Neural cell (in vitro differentiated cells): ENCODE results near the gene DNAH1. TPM values are rescaled to one million over a fixed set of nuclear protein-coding genes. Genes with fewer than 3 reads are reported as not detected.

Experiments
- H2AFZ ChIP-seq: fragments of 200-600, 300-800 bp; sonication (generic), shearing (Covaris generic); 2 replicates; pipeline ENCODE4 v1.6.0; 2014; ENCODE audit warnings: low read depth, mild to moderate bottlenecking, antibody characterized with exemption, low read length, moderate library complexity
- H3F3A ChIP-seq: fragments of 200-600 bp; shearing (Covaris generic); 2 replicates; pipeline ENCODE4 v1.6.1; 2016; ENCODE audit warnings: mild to moderate bottlenecking, moderate library complexity, mixed read lengths, antibody characterized with exemption, low read length; ENCODE audit not compliant: insufficient read depth, poor library complexity, severe bottlenecking
- H3K27ac ChIP-seq: fragments of 200-600, 300-800 bp; sonication (generic), shearing (Covaris generic); 2 replicates; pipeline ENCODE4 v1.5.1; 2014; ENCODE audit warnings: mild to moderate bottlenecking, low read length, moderate library complexity
- H3K27me3 ChIP-seq: fragments of 300-800, 200-600 bp; sonication (generic), shearing (Covaris generic); 2 replicates; pipeline ENCODE4 v1.6.0; 2014; ENCODE audit warnings: mild to moderate bottlenecking, low read depth, low read length, moderate library complexity; ENCODE audit not compliant: insufficient read depth
- H3K36me3 ChIP-seq: fragments of 300-800, 200-600 bp; sonication (generic), shearing (Covaris generic); 2 replicates; pipeline ENCODE4 v1.5.1; 2014; ENCODE audit warnings: mild to moderate bottlenecking, antibody characterized with exemption, low read length, moderate library complexity; ENCODE audit not compliant: insufficient read depth
- H3K4me2 ChIP-seq: fragments of 300-800, 200-600 bp; sonication (generic), shearing (Covaris generic); 2 replicates; pipeline ENCODE4 v1.6.0; 2014; ENCODE audit warnings: mild to moderate bottlenecking, low read length
- H3K4me3 ChIP-seq: fragments of 300-800, 200-600 bp; sonication (generic), shearing (Covaris generic); 2 replicates; pipeline ENCODE4 v1.5.1; 2014; ENCODE audit warnings: mild to moderate bottlenecking, low read length, moderate library complexity
- H3K79me2 ChIP-seq: fragments of 200-600 bp; shearing (Covaris generic); replicated peaks from 2 replicates; pipeline ENCODE4 v1.6.0; 2014; ENCODE audit warnings: mild to moderate bottlenecking, low read length, moderate library complexity; ENCODE audit not compliant: insufficient read depth
- H3K9ac ChIP-seq: fragments of 300-800, 200-600 bp; sonication (generic), shearing (Covaris generic); 2 replicates; pipeline ENCODE4 v1.6.1; 2016; ENCODE audit warnings: mild to moderate bottlenecking, low read length, mixed read lengths
- H3K9me2 ChIP-seq: fragments of 200-600 bp; shearing (Covaris generic); 2 replicates; pipeline ENCODE4 v1.6.1; 2016; ENCODE audit warnings: mild to moderate bottlenecking, low read length, mixed read lengths; ENCODE audit not compliant: insufficient read depth
- H3K9me3 ChIP-seq: fragments of 200-600, 300-800 bp; sonication (generic), shearing (Covaris generic); 2 replicates; pipeline ENCODE4 v1.6.1; 2016; ENCODE audit warnings: mild to moderate bottlenecking, mixed run types, low read length, moderate library complexity, mixed read lengths
- H4K20me1 ChIP-seq: fragments of 200-600 bp; shearing (Covaris generic); 2 replicates; pipeline ENCODE4 v1.6.1; 2016; ENCODE audit warnings: mild to moderate bottlenecking, mixed run types; ENCODE audit not compliant: insufficient read depth
- EP300 ChIP-seq: fragments of 450-650 bp; conservative IDR thresholded peaks from 2 replicates; pipeline ENCODE4 v1.6.1; 2014; ENCODE audit warnings: antibody characterized with exemption, mild to moderate bottlenecking, moderate library complexity; ENCODE audit not compliant: poor library complexity, severe bottlenecking
- EZH2 ChIP-seq: fragments of 200-600, 300-800 bp; shearing (Covaris generic), sonication (generic); IDR thresholded peaks from 2 replicates; pipeline ENCODE4 v1.6.1; 2014; ENCODE audit warnings: antibody characterized with exemption, low read length, borderline replicate concordance, mild to moderate bottlenecking; ENCODE audit not compliant: insufficient read depth, poor library complexity, severe bottlenecking
- MXI1 ChIP-seq: fragments of 450-650 bp; conservative IDR thresholded peaks from 2 replicates; pipeline ENCODE4 v1.6.1; 2014; ENCODE audit warnings: antibody characterized with exemption, mild to moderate bottlenecking; ENCODE audit not compliant: poor library complexity, severe bottlenecking
- POLR2AphosphoS5 ChIP-seq: IDR thresholded peaks from 2 replicates; pipeline ENCODE4 v1.6.1; 2012
- RAD21 ChIP-seq: fragments of 450-650 bp; conservative IDR thresholded peaks from 2 replicates; pipeline ENCODE4 v1.6.1; 2014; ENCODE audit warnings: antibody characterized with exemption, mild to moderate bottlenecking, moderate library complexity
- SMC3 ChIP-seq: fragments of 450-650 bp; conservative IDR thresholded peaks from 2 replicates; pipeline ENCODE4 v1.6.1; 2014; ENCODE audit warnings: antibody characterized with exemption, mild to moderate bottlenecking, moderate library complexity; ENCODE audit not compliant: poor library complexity
- TAF1 ChIP-seq: IDR thresholded peaks from 2 replicates; pipeline ENCODE4 v1.6.1; 2012; ENCODE audit warnings: low read depth
- polyA plus RNA-seq: library from polyadenylated mRNA; depleted of rRNA; stranded (reverse); fragments of >200 nt; gene quantifications from 2 replicates; pipeline ENCODE4 v1.2.3, GENCODE V29; 2014
- TF ChIP-seq, protein P1 (sequence below): IDR thresholded peaks from 2 replicates; pipeline ENCODE4 v1.6.1; 2012; ENCODE audit warnings: borderline replicate concordance
- TF ChIP-seq, protein P2 (sequence below): fragments of 450-650 bp; IDR thresholded peaks from 2 replicates; pipeline ENCODE4 v1.5.1; 2014; ENCODE audit warnings: antibody characterized with exemption, mild to moderate bottlenecking, moderate library complexity; ENCODE audit not compliant: poor library complexity, severe bottlenecking

The DNAH1 gene
- polyA plus RNA-seq, 1 donor from 2014 or later: 5.4 TPM

DNA sequence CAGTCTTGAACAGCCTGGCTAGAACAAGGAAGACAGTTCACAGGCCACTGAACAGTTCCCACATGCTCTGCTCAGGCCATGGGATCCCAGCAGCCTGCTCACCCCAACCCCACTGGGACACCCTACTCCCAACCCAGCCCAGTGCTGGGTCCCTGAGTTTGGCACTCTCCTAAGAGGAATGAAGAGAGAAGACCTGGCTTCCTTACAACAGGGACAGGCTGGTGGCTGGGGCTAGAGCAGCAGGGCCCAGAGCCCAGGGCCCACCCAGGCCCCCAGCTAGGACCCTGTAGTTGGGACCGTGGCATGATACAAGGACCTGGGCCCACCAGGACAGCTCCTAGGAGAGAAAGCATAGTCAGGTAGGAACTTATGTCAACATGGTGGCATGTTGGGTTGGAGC, 85.4 kb downstream of the DNAH1 start:
- H3K27ac ChIP-seq: no peak overlapping the region
- no peak overlapping the region for H2AFZ ChIP-seq
- no peaks in the 10 kb centered on the region for H3K79me2 ChIP-seq
- no peaks in the 10 kb centered on the region for H3K9me3 ChIP-seq
- no peaks in the 10 kb centered on the region for H3K9me2 ChIP-seq
- H3K36me3 ChIP-seq: peaks cover 7% of the 10 kb centered on the region
- H4K20me1 ChIP-seq: no peaks in the 10 kb centered on the region
- no peaks in the 10 kb centered on the region for H3K27me3 ChIP-seq
- no peak overlapping the region for H3K9ac ChIP-seq
- TF ChIP-seq POLR2AphosphoS5 (no peak), RAD21 (no peak), EP300 (no peak)
- TF ChIP-seq, protein P1, sequence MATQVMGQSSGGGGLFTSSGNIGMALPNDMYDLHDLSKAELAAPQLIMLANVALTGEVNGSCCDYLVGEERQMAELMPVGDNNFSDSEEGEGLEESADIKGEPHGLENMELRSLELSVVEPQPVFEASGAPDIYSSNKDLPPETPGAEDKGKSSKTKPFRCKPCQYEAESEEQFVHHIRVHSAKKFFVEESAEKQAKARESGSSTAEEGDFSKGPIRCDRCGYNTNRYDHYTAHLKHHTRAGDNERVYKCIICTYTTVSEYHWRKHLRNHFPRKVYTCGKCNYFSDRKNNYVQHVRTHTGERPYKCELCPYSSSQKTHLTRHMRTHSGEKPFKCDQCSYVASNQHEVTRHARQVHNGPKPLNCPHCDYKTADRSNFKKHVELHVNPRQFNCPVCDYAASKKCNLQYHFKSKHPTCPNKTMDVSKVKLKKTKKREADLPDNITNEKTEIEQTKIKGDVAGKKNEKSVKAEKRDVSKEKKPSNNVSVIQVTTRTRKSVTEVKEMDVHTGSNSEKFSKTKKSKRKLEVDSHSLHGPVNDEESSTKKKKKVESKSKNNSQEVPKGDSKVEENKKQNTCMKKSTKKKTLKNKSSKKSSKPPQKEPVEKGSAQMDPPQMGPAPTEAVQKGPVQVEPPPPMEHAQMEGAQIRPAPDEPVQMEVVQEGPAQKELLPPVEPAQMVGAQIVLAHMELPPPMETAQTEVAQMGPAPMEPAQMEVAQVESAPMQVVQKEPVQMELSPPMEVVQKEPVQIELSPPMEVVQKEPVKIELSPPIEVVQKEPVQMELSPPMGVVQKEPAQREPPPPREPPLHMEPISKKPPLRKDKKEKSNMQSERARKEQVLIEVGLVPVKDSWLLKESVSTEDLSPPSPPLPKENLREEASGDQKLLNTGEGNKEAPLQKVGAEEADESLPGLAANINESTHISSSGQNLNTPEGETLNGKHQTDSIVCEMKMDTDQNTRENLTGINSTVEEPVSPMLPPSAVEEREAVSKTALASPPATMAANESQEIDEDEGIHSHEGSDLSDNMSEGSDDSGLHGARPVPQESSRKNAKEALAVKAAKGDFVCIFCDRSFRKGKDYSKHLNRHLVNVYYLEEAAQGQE: no peak
- no peak overlapping the region for H3K4me2 ChIP-seq
- no peaks in the 10 kb centered on the region for H3F3A ChIP-seq
- no peak overlapping the region for H3K4me3 ChIP-seq

DNA sequence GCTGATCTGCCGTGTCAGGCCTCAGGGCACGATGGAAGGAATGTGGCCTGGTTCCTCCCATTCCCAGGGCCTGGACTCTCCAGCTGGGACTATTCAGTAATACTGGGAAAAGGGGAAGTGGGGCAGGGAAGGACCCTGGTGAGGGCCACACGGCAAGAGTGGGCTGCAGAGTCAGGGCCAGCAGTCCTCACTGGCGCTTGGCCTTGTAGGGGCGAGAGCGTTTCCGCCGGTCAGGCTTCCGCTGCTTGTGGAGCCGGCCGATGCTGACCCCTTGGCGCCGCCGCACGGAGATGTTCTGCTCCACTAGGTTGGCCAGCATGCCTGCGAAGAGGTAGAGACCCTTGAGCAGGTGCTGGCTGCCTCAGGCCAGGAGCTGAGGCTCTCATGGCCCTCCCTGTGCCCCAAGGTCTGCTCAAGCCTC, 86.0 kb downstream of the DNAH1 start:
- Histone ChIP-seq H3K36me3 (peaks cover 7% of the 10 kb centered on the region), H3K9ac (no peak overlapping the region), H3K79me2 (no peaks in the 10 kb centered on the region), H4K20me1 (no peaks in the 10 kb centered on the region), H3F3A (no peaks in the 10 kb centered on the region), H2AFZ (no peak overlapping the region), H3K9me3 (no peaks in the 10 kb centered on the region), H3K4me3 (no peak overlapping the region), H3K27ac (no peak overlapping the region), H3K27me3 (no peaks in the 10 kb centered on the region), H3K4me2 (no peak overlapping the region), H3K9me2 (no peaks in the 10 kb centered on the region)
- TF ChIP-seq POLR2AphosphoS5 (no peak), SMC3 (no peak), EZH2 (no peak), EP300 (no peak), MXI1 (no peak), RAD21 (no peak), TAF1 (no peak)
- TF ChIP-seq, protein P2, sequence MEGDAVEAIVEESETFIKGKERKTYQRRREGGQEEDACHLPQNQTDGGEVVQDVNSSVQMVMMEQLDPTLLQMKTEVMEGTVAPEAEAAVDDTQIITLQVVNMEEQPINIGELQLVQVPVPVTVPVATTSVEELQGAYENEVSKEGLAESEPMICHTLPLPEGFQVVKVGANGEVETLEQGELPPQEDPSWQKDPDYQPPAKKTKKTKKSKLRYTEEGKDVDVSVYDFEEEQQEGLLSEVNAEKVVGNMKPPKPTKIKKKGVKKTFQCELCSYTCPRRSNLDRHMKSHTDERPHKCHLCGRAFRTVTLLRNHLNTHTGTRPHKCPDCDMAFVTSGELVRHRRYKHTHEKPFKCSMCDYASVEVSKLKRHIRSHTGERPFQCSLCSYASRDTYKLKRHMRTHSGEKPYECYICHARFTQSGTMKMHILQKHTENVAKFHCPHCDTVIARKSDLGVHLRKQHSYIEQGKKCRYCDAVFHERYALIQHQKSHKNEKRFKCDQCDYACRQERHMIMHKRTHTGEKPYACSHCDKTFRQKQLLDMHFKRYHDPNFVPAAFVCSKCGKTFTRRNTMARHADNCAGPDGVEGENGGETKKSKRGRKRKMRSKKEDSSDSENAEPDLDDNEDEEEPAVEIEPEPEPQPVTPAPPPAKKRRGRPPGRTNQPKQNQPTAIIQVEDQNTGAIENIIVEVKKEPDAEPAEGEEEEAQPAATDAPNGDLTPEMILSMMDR: no peak
- TF ChIP-seq, protein P1: no peak
